Fibroblast of pulmonary artery (primary cell): ENCODE results near the gene KCNQ1.

Experiments
- DNase-seq: peaks from one replicate; pipeline ENCODE4 v3.0.0-alpha.2; 2010; ENCODE audit warnings: low read depth
- H3K4me3 ChIP-seq: replicated peaks from 2 replicates; pipeline ENCODE4 v1.5.1; 2011; ENCODE audit warnings: low read depth, mild to moderate bottlenecking, control low read depth, low read length, moderate library complexity
- TF ChIP-seq, protein P1 (sequence below): IDR thresholded peaks from 2 replicates; pipeline ENCODE4 v1.5.1; 2011; ENCODE audit warnings: mild to moderate bottlenecking, control low read depth, low read length, inconsistent platforms; ENCODE audit errors: missing control alignments

Gene KCNQ1

DNA sequence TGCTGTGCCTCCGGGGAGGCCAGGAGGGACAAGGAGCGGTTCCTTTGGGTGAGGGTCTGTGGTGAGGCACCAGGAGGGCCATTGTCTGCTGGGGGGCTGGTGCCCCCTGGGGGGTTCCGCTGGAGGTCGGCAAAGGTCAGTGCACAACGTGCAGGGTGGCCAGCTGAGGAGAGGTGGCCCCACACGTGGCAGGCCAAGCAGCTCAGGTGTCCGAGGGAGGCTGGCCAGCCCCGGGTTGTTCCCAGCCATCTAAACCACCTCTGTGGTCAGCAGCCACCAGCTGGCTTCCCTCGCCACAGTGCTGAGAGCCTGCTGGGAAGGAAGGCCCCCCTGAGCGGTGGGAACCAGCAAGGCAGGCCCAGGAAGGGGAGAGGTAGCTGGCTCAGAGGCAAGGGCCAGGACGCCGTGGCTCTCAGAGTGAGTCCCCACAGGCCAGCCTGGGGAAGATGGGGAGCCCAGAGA is 40.0 kb upstream of the KCNQ1 start:
- no peak overlapping the region for H3K4me3 ChIP-seq
- TF ChIP-seq, protein P1, sequence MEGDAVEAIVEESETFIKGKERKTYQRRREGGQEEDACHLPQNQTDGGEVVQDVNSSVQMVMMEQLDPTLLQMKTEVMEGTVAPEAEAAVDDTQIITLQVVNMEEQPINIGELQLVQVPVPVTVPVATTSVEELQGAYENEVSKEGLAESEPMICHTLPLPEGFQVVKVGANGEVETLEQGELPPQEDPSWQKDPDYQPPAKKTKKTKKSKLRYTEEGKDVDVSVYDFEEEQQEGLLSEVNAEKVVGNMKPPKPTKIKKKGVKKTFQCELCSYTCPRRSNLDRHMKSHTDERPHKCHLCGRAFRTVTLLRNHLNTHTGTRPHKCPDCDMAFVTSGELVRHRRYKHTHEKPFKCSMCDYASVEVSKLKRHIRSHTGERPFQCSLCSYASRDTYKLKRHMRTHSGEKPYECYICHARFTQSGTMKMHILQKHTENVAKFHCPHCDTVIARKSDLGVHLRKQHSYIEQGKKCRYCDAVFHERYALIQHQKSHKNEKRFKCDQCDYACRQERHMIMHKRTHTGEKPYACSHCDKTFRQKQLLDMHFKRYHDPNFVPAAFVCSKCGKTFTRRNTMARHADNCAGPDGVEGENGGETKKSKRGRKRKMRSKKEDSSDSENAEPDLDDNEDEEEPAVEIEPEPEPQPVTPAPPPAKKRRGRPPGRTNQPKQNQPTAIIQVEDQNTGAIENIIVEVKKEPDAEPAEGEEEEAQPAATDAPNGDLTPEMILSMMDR: no peak
- no peak for DNase-seq

DNA sequence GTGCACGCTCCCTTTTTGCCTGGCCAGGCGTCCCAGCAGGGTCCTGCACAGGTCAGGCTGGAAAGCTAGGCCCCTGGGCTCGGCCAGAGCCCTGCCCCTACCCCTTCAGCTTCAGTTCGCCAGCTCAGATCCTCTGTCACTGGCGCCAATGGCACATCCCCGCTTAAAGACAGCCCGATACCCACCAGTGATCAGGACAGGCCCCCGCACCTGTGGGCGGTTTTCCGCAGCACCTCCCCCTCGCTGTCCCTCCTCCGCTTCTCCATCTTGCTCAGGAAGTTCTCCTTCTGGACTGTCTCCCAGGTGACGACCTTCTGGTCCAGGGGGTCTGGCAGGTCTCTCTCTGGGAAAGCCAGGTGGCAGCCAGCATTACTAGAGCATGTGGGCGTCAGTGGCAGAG is 38.4 kb upstream of the KCNQ1 start:
- no peak for DNase-seq
- no peak overlapping the region for H3K4me3 ChIP-seq
- TF ChIP-seq, protein P1: no peak

DNA sequence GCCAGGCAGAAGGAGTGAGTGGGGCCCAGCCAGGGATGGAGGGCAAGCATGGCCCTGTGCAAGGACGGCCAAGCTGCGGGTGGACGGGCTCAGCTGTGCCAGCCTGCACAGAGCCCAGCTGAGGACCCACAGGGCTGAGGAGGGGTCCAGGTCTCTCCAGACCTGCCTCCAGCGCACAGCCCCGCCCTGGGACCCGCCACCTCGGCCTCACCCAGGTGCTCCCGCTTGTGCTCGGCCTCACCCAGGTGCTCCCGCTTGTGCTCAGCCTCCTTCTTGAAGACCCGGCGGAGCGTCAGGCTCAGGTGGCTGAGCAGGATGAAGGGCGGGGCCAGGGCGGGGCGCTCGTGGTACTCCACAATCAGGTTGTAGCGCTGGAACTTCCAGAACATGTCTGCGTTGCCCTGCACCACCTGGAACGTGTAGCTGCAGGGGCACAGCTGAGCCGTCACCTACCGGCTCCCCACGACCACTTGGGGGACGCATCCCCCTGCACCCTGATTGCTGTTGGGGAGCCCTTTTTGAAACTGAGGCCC is 37.9 kb upstream of the KCNQ1 start:
- H3K4me3 ChIP-seq: no peak overlapping the region
- no peak for DNase-seq
- TF ChIP-seq, protein P1: no peak

DNA sequence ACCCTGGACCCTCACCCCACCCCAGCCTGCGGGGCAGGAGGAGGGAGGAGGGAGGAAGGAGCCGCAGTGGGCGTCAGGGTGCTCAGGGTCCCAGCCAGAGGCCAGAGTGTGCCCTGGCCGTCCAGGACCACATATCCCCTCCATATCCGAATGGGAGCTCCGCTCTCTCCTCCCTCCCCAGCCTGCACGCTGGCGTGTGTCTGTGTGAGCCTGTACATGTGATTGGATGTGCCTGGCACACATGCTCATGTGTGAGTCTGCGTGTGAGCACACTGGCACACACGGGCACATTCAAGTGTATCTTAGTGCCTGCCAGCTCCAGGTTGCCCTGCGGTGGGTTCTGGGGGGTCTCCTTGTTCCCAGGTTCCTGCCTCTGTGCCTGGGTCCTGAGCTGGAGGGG is 36.1 kb upstream of the KCNQ1 start:
- TF ChIP-seq, protein P1: no peak
- no peak overlapping the region for H3K4me3 ChIP-seq
- no peak for DNase-seq

DNA sequence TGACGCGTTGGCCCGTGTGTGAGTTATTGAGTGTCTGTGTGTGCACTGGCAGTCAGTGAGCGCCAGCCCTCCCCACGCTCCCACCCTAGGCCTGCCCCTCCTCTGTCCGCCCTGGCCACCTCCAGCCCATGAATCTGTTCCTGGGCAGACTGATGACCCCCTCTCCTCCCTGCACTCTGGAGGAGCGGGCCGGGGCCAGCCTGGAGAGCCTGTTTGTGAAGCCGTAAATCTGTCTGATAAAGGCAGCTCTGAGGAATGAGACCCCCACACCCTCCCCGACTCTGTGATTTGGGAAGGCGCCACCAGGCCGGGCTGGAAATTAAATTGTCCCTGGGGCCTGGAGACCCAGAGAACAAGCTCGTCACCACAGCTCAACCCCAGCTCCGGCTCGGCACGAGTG is 35.7 kb upstream of the KCNQ1 start:
- no peak overlapping the region for H3K4me3 ChIP-seq
- no peak for DNase-seq

DNA sequence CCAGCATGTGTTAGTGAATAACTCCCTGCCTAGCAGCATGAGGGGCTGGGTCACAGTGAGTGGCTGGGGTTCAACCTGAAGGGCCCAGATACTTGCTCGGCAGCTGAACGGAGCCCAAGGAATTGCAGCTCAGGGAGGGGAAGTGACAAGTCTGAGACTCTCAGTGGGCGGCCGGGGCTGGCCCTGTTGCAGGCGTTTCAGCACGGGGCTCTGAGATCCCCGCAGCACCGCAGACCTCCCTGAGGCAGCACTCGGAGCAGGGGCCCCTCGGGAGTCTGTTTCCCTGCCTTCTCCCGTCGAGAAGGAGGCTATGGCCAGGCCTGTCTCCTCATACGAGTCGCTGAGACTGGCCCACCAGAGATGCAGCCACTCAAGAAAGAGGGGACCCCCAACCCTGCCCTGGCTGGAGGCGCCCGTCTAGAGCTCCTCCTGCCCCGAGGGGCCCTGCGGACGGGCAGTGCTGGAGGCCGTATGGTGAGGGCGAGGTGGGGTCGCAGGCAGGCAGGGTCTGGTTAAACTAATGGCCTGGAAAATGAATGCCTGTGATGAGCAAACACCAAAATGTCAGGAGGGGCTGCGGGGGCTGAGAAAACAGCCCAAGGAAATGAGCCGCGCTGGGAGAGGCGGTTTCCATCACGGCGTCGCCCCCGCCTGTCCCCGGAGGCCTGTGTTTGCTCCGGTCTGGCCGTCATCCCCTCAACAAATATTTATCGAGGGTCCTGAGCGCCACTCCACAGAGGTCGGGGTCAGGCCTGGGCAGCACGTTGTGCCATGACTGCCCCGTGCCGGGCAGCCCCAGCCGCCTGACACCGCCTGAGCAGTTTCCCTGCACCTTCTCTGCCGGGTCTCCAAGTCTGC is 35.0 kb upstream of the KCNQ1 start:
- no peak overlapping the region for H3K4me3 ChIP-seq
- TF ChIP-seq, protein P1: no peak
- no peak for DNase-seq

More for the DNA sequence above, 35.7 kb upstream of the KCNQ1 start:
- TF ChIP-seq, protein P1: no peak
